NCI-H774 (cell line): ENCODE measurements around the gene RPAP3.

Experiments used
- DNase-seq: peaks from one replicate; lab custom pipeline; 2025; lab: John Stamatoyannopoulos, UW

Gene RPAP3

GRCh38 chr12:47721431-47721973 lies 15.7 kb upstream of the RPAP3 start:
- no peak for DNase-seq

DNA sequence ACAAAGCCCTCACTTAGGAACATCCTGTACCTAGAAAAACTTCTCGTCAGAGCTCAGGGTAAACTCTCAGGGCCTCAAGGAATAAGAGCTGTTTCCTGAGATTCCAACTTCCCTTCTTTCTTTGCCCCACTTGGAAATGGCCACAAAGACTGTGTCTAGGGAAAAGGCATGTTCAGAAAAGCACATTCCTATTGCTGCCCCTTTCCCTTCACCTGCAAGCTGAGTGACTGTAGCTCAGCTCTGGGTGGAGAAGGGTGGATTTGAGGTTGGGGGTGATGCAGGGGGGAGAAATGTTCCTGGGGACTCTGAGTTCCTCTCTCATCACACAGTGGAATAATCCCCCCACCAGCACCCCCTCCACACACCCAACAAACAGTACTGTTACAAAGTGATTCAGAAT lies 12.7 kb upstream of the RPAP3 start:
- DNase-seq = no peak

DNA sequence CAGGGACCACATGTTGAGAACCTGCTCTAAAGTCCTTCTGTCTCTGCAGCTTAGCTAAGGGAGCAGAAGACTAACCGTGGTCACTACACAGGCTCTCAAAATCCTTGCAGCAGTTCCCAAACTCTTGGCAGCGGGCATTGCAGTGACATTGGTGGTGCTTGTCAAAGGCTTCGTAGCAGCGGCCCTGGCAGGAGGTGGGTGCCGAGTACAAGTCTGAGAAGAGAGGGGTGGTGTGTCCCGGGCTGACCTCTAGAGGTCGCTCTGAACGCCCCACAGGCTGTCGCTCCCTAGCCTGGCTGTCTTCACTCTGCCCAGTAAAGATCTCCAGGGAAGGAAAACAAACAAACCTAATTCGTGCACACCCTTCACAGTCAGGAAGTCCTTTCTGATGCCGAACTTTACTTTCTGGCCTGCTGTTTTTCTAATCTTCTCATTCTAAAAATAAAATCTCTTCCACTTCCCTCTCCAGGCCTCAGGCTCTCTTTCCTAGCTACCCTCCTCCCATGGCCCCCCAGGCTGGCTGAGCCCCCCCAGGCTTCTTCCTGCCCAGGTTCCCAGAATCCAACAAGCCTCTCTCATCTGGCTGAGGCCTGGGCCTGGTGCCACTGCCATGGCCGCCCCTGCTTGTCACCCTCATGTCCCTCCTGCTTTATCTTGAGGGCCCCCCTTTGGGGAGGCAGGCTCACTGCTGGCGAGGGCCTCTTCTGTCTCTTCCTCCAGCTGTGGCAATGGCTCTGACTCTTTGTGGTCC lies 11.8 kb upstream of the RPAP3 start:
- peak; percentile 80 for DNase-seq

GRCh38 chr12:47717046-47717442 lies 11.2 kb upstream of the RPAP3 start:
- DNase-seq = no peak

DNA sequence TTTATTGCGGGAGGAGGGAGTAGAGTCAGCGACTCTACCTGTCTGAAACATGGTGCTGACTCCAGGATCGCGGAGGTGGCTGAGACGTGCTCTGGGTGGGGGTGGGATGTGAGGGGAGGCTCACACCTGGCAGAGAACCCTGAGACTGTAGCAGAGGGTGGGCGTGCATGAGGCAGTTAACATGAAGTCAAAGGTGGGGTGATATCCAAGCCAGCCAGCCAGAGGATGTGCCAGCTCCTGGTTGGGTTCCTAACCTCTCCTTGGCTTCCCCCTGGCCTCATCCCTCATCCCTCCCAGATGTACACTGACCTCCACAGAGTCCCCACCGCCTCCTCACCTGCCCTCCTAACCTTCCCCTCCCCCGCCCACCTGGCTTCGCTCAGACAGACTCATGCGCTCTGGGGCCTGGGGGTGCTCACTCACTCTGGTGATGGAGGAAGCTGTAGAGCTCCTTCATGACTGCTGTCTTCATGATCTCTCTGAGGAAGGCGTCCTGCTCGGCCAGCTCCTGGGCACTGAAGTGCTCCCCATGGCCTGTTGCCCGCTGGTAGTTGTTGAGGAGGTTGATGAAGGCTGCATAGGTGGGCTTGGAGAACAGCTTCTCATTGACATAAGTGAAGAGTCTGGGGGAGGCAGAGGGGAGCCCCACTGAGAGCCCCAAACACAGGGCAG lies 10.2 kb upstream of the RPAP3 start:
- DNase-seq = no peak

DNA sequence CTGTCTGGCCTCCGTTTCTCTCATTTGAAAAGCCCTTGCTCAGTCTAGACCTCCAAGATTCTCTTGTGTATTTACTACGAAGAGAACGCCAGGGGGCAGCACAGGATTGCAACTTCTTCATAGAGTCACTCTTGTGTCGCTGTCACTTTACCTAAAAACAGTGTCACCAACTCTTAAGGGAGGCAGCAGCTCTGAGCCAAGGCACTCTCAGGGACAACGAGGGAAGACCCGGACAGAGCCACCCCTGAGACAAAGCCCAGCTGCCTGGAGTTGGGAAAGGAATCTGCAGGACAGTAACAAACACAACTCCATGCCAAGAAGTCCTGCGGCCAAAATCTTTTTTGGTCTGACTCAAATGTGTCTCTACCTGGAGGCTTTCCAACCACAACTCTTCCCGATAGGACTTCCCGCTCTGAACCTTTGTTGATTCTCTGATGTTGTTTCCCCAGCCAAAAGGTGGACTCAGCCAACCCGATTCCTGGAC lies 9.6 kb upstream of the RPAP3 start:
- DNase-seq = peak; percentile 85

GRCh38 chr12:47714826-47715386 lies 9.1 kb upstream of the RPAP3 start:
- no peak for DNase-seq

GRCh38 chr12:47712171-47712570 lies 6.3 kb upstream of the RPAP3 start:
- DNase-seq = no peak

GRCh38 chr12:47711448-47711847 lies 5.6 kb upstream of the RPAP3 start:
- DNase-seq = no peak

GRCh38 chr12:47710278-47710677 lies 4.4 kb upstream of the RPAP3 start:
- no peak for DNase-seq

DNA sequence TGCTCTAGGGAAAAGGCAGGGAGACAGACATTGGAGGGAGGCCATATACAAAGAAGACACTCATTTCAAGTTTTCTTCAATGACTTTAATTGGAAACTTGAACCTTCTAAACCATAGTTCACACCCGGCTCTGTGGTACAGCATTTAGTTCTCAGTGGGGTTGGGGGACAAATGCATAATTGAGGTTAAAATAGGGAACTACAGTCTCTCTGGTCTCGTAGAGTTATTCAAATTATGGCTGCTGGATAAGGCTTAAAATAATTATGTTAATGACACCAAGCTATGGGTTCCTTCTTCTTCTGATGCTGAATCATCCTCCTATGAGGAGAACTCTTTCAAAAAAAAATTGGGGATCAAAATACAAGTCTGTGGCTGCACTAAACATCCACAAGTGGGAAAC lies 3.8 kb upstream of the RPAP3 start:
- no peak for DNase-seq

GRCh38 chr12:47709237-47709636 lies 3.4 kb upstream of the RPAP3 start:
- DNase-seq = no peak

DNA sequence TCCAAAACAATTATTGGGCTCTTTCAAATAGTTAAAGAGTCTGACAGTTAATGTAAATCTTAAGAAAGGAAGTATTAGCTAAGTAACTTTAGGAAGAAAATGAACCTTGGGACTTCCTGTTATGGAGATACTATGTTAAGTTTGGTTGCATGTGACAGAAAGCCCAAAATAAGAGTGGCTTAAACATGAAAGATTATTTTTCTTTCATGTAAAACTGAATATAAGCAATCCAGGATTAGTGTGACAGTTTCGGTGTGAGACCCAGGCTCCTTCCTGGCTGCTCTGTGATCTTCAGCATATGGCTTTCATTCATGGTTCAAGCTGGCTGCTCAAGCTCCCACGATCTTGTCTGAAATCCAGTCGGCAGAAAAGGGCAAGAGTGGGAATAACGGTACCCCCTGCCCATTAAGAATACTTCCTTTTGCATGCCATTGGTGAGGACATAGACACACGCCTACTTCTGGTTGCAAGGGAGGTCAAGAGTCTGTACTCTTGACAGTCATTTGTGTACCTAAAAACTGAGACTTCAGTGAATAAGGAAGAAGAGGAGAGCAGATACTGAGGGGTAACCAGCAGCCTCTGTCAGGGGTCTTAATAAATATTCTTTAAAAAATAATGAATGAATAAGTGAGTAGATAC lies 2.2 kb upstream of the RPAP3 start:
- DNase-seq = no peak

GRCh38 chr12:47707355-47707754 lies 1.5 kb upstream of the RPAP3 start:
- no peak for DNase-seq

- DNase-seq = no peak
Measured at GRCh38 chr12:47705229-47705565, 633 bp downstream of the RPAP3 start.

- no peak for DNase-seq
Measured at GRCh38 chr12:47704719-47705118, 1.1 kb downstream of the RPAP3 start.

DNA sequence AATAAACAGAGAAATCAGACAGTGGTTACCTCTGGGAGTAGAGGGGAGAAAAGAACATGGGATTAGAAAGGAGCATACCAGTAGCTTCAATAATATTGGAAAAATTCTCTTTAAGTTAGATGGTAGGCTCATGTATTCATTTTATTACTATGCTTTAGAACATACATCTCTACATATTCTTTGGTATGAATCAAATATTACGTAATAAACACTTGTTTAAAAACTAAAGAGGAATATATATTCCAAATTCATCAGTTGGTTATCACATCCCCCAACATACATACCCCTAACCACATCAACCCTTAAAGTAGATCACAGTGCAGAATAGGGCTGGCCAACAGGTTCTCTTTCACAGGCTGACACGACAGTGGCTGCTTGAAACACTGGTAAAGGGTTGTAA lies 5.6 kb downstream of the RPAP3 start:
- no peak for DNase-seq

DNA sequence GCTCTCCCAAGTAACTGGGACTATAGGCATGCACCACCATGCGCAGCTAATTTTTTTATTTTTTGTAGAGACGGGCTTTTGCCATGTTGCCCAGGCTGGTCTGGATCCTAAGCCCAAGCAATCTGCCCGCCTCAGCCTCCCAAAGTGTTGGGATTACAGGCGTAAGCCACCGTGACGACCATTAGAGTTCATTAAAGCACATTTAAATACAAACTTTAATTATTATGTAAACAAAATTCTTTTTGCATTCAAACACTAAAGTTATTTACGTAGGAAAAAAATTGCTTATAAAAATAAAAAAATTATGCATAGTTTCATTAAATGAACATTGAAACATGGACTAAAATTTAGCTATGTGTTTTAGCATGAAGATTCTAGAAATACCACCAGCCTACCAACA lies 7.2 kb downstream of the RPAP3 start:
- DNase-seq = no peak

DNA sequence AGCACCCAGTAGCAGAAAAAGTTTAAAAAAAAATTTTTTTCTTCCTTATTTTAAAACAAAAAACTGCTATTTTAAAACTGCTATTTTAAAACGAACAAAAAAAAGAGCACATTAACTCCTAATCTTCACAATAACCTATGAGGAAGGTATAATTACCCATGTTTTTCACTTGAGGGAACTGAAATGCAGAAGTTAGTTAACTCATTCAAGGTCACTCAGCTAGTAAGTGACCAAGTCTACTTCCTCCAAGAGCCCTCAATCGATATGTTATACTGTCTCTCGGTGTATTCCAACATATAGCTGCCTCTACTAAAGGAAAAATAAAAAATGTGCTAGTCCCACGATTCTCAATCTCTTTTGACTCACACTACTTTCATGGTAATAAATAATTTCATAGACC lies 7.8 kb downstream of the RPAP3 start:
- no peak for DNase-seq

GRCh38 chr12:47689215-47689614 lies 16.6 kb downstream of the RPAP3 start:
- no peak for DNase-seq

- DNase-seq = no peak
Measured at GRCh38 chr12:47687636-47688035, 18.2 kb downstream of the RPAP3 start.

GRCh38 chr12:47686645-47687240 lies 19.1 kb downstream of the RPAP3 start:
- peak; percentile 21 for DNase-seq
